OCI-LY3 (cell line): ENCODE data around the gene SF3A2.

Source experiments
- CTCF ChIP-seq: fragments of 200-600, 300-600 bp; sonication (generic); IDR thresholded peaks from 2 replicates; pipeline ENCODE4 v1.5.1; 2014; ENCODE audit warnings: antibody characterized with exemption, low read length, low read depth
- EZH2phosphoT487 ChIP-seq: fragments of 200-600 bp; shearing (Covaris generic); IDR thresholded peaks from 2 replicates; pipeline ENCODE4 v1.6.1; 2018; ENCODE audit warnings: antibody characterized with exemption, mixed run types, low read depth

DNA sequence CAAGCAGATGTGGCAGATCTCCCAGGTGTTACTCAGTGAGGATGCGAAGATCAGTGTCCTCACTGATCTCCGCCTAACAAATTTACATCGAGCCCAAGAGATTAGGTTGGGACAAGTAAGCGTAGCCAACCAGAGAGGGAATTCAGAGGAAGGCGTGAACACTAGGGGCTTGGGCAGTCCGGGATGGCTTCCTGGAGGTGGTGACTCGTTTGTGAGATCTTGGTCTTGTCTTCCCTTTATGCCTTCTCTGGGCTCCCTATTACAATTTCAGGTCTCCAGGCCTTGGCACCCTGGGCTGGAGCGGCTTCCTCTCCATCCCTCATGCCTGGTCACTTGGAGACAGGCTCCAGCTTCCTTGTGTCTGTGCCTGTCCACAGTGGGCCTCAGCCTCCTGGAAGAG lies 6.2 kb downstream of the SF3A2 start:
- TF ChIP-seq CTCF (no peak), EZH2phosphoT487 (no peak)
